ENCODE measurements around the gene RHEX. TPM values are rescaled to one million over a fixed set of nuclear protein-coding genes. Genes with fewer than 3 reads are reported as not detected.

Gene RHEX
- polyA plus RNA-seq, 1 of the 3 experiments (the other 2 are of a cell fraction) = not detected

GRCh38 chr1:206065547-206066145 lies 12.7 kb downstream of the RHEX start (continued):
- no peak for TF ChIP-seq CHD2 (IDR thresholded peaks at IDR 0.05; ENCODE audit: low read length, partially characterized antibody)
- TF ChIP-seq RXRA (IDR thresholded peaks at IDR 0.05; ENCODE audit: borderline replicate concordance, low read depth) = no peak
- no peak for TF ChIP-seq IRF3 (IDR thresholded peaks at IDR 0.05; ENCODE audit: low read depth, low read length)
- no peak for TF ChIP-seq NRF1 (IDR thresholded peaks at IDR 0.05; ENCODE audit: low read depth, low read length)
- TF ChIP-seq RCOR1 (IDR thresholded peaks at IDR 0.05; ENCODE audit: low read length) = no peak
- no peak for TF ChIP-seq NFIC (IDR thresholded peaks at IDR 0.05; ENCODE audit: borderline replicate concordance)

- no peak overlapping the region for H3K27ac ChIP-seq (ENCODE audit: low read depth in 2 of 2, low read length in 1 of 2)
- H3K9me2 ChIP-seq = no peaks in the 10 kb centered on the region
- no peak overlapping the region for H2AFZ ChIP-seq (ENCODE audit: low read depth)
- no peak for DNase-seq
- TF ChIP-seq EP300 (IDR thresholded peaks at IDR 0.05; ENCODE audit: borderline replicate concordance in 1 of 2, low read depth in 1 of 2, low read length in 1 of 2) = no peak
- TF ChIP-seq ELF1 (IDR thresholded peaks at IDR 0.05) = no peak
- TF ChIP-seq MEF2A (IDR thresholded peaks at IDR 0.05; ENCODE audit: borderline replicate concordance, low read depth) = no peak
- TF ChIP-seq CTCF (IDR thresholded peaks at IDR 0.05) = no peak
- TF ChIP-seq SIN3A (IDR thresholded peaks at IDR 0.05; ENCODE audit: borderline replicate concordance, low read depth, low read length) = no peak
- no peak for TF ChIP-seq MAX (IDR thresholded peaks at IDR 0.05; ENCODE audit: low read depth)
- TF ChIP-seq SMC3 (IDR thresholded peaks at IDR 0.05; ENCODE audit: low read depth, low read length) = no peak
- TF ChIP-seq GABPA (IDR thresholded peaks at IDR 0.05; ENCODE audit: low read depth) = no peak
- TF ChIP-seq RFX5 (IDR thresholded peaks at IDR 0.05; ENCODE audit: low read length) = no peak
- no peak for TF ChIP-seq RAD21 (IDR thresholded peaks at IDR 0.05; ENCODE audit: low read length)
- TF ChIP-seq USF1 (IDR thresholded peaks at IDR 0.05; ENCODE audit: borderline replicate concordance, low read depth) = no peak
- TF ChIP-seq PBX3 (IDR thresholded peaks at IDR 0.05) = no peak
- no peak for TF ChIP-seq FOSL2 (IDR thresholded peaks at IDR 0.05; ENCODE audit: borderline replicate concordance, low read depth)
- TF ChIP-seq TCF12 (IDR thresholded peaks at IDR 0.05) = no peak
- TF ChIP-seq USF2 (IDR thresholded peaks at IDR 0.05; ENCODE audit: borderline replicate concordance, low read depth, low read length) = no peak
- TF ChIP-seq IRF3 (IDR thresholded peaks at IDR 0.05; ENCODE audit: low read depth, low read length) = no peak
- TF ChIP-seq POLR2AphosphoS5 (IDR thresholded peaks at IDR 0.05; ENCODE audit: low read depth, low read length) = no peak
- H3K4me1 ChIP-seq (ENCODE audit: control insufficient read depth in 1 of 2, insufficient read depth in 2 of 2, low read depth in 1 of 2, low read length in 1 of 2) = no peaks in the 10 kb centered on the region; a peak in 1 of 4 replicates
- H3K9ac ChIP-seq = no peak overlapping the region
- ChIA-PET POLR2A (no interaction called here), CTCF (interaction anchor here (1.1 to 1.8 kb wide), 4 partner anchors 36 to 275 kb away, joined by 3 to 6 read pairs (median 3); no protein-coding TSS in a partner anchor)
- no peaks in the 10 kb centered on the region for H3F3A ChIP-seq (replicated peaks; ENCODE audit: insufficient read depth)
- H3K9me3 ChIP-seq = no peaks in the 10 kb centered on the region
- no peak overlapping the region for H3K4me2 ChIP-seq
- no peaks in the 10 kb centered on the region for H3K79me2 ChIP-seq (ENCODE audit: insufficient read depth)
- H4K20me1 ChIP-seq (ENCODE audit: insufficient read depth) = no peaks in the 10 kb centered on the region
- WGBS (ENCODE audit: low lambda C conversion rate) = 57% methylated on average over 5 of the region's 6 CpGs
- H3K27me3 ChIP-seq (ENCODE audit: insufficient read depth) = peaks cover 17% of the 10 kb centered on the region
- H3K4me3 ChIP-seq (ENCODE audit: low read depth in 2 of 2, low read length in 1 of 2) = no peak overlapping the region
- no peaks in the 10 kb centered on the region for H3K36me3 ChIP-seq (replicated peaks in 1 of 2; ENCODE audit: control insufficient read depth in 1 of 2, insufficient read depth in 2 of 2, low read length in 1 of 2)
Measured at GRCh38 chr1:206066479-206067171, 13.7 kb downstream of the RHEX start.

Measured in SK-N-SH (cell line).